ENCODE data around the gene ZBTB1. TPM values are rescaled to one million over a fixed set of nuclear protein-coding genes. Genes with fewer than 3 reads are reported as not detected.
A peak's percentile ranks its signal among the peaks of the same experiment; 100 is the strongest.
"Not testable (repeated sequence)": the region's sequence is repeated elsewhere in the genome, so short reads cannot be mapped to it uniquely, and the experiment has no call there.

Gene ZBTB1
- polyA plus RNA-seq, 4 donors, result 6.2 to 44.2 (median 10.8) TPM

GRCh38 chr14:64509036-64509435 is 4.5 kb downstream of the ZBTB1 start:
- no peaks in the 10 kb centered on the region for H3K36me3 ChIP-seq (ENCODE audit: control insufficient read depth in 3 of 3, insufficient read depth in 2 of 3, low read depth in 1 of 3, low read length in 3 of 3)
- 84 to 89% (median 87%) methylated on average over 8 of the region's 8 CpGs for WGBS, 3 donors
- no peaks in the 10 kb centered on the region for H3K27me3 ChIP-seq (ENCODE audit: control insufficient read depth in 3 of 3, insufficient read depth in 3 of 3, low read length in 3 of 3)
- H3K4me1 ChIP-seq (ENCODE audit: control insufficient read depth in 3 of 3, insufficient read depth in 2 of 3, low read depth in 1 of 3, low read length in 2 of 3), result peaks cover 0 to 29% (median 8%) of the 10 kb centered on the region in 3 donors
- DNase-seq (no peak), FAIRE-seq (no peak)
- H3K27ac ChIP-seq (ENCODE audit: low read depth in 1 of 3, low read length in 2 of 3), result no peak overlapping the region
- H3K9me3 ChIP-seq (ENCODE audit: control insufficient read depth in 2 of 2, insufficient read depth in 1 of 2, low read depth in 1 of 2, low read length in 1 of 2), result no peaks in the 10 kb centered on the region
- no peak overlapping the region for H3K4me3 ChIP-seq (ENCODE audit: low read depth in 1 of 3, low read length in 3 of 3)

DNA sequence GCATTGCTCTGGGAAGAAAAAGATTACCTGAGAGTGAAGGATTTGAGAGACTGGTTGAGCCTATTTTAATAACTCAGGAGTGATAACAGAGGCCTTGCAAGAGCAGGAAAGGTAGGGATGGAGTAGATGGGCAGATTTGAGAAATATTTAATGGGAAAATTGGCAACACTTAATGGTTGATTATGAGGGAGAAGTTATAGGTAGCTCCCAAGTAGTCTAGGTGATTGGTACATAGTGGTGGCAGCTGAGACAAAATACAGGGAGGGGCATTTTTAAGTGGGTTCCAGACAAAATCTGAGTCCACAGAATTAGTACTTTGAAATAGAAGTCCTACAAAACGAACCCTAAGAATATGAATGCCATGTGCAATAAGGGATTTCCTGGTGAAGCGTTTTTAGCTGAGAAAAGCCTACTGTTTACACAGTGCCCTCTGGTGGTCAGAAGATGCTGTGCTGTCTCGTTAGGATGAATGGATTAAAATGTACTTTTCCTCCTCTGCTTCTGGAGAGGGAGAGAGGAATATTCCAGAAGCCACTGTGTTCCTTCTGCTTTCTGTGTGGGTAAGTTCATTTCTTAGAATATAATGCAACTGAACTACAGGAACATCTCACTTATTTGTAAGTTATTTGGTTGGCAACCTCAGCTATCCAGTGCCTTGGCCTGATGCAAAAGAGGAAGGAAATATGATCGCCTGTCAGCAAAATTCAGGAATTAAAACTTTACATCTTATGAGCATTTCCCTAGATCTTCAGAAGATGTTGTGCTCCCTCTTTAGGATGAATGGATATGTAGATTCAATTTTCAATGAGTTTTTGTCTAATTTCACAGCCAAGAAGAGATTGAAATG is 6.5 kb downstream of the ZBTB1 start:
- H3K36me3 ChIP-seq (ENCODE audit: control insufficient read depth in 3 of 3, insufficient read depth in 2 of 3, low read depth in 1 of 3, low read length in 3 of 3), result no peaks in the 10 kb centered on the region
- H3K4me1 ChIP-seq (ENCODE audit: control insufficient read depth in 3 of 3, insufficient read depth in 2 of 3, low read depth in 1 of 3, low read length in 2 of 3), result peaks cover 0 to 26% (median 4%) of the 10 kb centered on the region in 3 donors
- H3K9me3 ChIP-seq (ENCODE audit: control insufficient read depth in 2 of 2, insufficient read depth in 1 of 2, low read depth in 1 of 2, low read length in 1 of 2), result no peaks in the 10 kb centered on the region
- H3K4me3 ChIP-seq (ENCODE audit: low read depth in 1 of 3, low read length in 3 of 3), result no peak overlapping the region
- WGBS, 3 donors, result 18 to 23% (median 21%) methylated on average over 4 of the region's 4 CpGs
- DNase-seq (peak; percentile 78 to 85), FAIRE-seq (no peak)
- H3K27ac ChIP-seq (ENCODE audit: low read depth in 1 of 3, low read length in 2 of 3), result peak overlapping the region in 1 of 3 donors; percentile 38
- no peaks in the 10 kb centered on the region for H3K27me3 ChIP-seq (ENCODE audit: control insufficient read depth in 3 of 3, insufficient read depth in 3 of 3, low read length in 3 of 3)

GRCh38 chr14:64513271-64513670 is 8.7 kb downstream of the ZBTB1 start:
- FAIRE-seq, result no peak
- no peak for DNase-seq
- Histone ChIP-seq H3K36me3 (ENCODE audit: control insufficient read depth in 3 of 3, insufficient read depth in 2 of 3, low read depth in 1 of 3, low read length in 3 of 3) (no peaks in the 10 kb centered on the region), H3K27me3 (ENCODE audit: control insufficient read depth in 3 of 3, insufficient read depth in 3 of 3, low read length in 3 of 3) (no peaks in the 10 kb centered on the region), H3K4me3 (ENCODE audit: low read depth in 1 of 3, low read length in 3 of 3) (no peak overlapping the region), H3K4me1 (ENCODE audit: control insufficient read depth in 3 of 3, insufficient read depth in 2 of 3, low read depth in 1 of 3, low read length in 2 of 3) (peaks cover 0 to 15% (median 4%) of the 10 kb centered on the region in 3 donors), H3K27ac (ENCODE audit: low read depth in 1 of 3, low read length in 2 of 3) (no peak overlapping the region), H3K9me3 (ENCODE audit: control insufficient read depth in 2 of 2, insufficient read depth in 1 of 2, low read depth in 1 of 2, low read length in 1 of 2) (no peaks in the 10 kb centered on the region)
- 86 to 95% (median 91%) methylated on average over 2 of the region's 2 CpGs for WGBS, 3 donors

GRCh38 chr14:64515053-64515452 is 10.5 kb downstream of the ZBTB1 start:
- H3K27ac ChIP-seq (ENCODE audit: low read depth in 1 of 3, low read length in 2 of 3), result no peak overlapping the region
- peaks cover 0 to 9% (median 4%) of the 10 kb centered on the region in 3 donors for H3K4me1 ChIP-seq (ENCODE audit: control insufficient read depth in 3 of 3, insufficient read depth in 2 of 3, low read depth in 1 of 3, low read length in 2 of 3)
- DNase-seq, result no peak
- FAIRE-seq, result no peak
- no peaks in the 10 kb centered on the region for H3K27me3 ChIP-seq (ENCODE audit: control insufficient read depth in 3 of 3, insufficient read depth in 3 of 3, low read length in 3 of 3)
- H3K9me3 ChIP-seq (ENCODE audit: control insufficient read depth in 2 of 2, insufficient read depth in 1 of 2, low read depth in 1 of 2, low read length in 1 of 2), result no peaks in the 10 kb centered on the region
- 11 to 36% (median 19%) methylated on average over 1 of the region's 1 CpG for WGBS, 3 donors
- H3K36me3 ChIP-seq (ENCODE audit: control insufficient read depth in 3 of 3, insufficient read depth in 2 of 3, low read depth in 1 of 3, low read length in 3 of 3), result no peaks in the 10 kb centered on the region
- H3K4me3 ChIP-seq (ENCODE audit: low read depth in 1 of 3, low read length in 3 of 3), result no peak overlapping the region

DNA sequence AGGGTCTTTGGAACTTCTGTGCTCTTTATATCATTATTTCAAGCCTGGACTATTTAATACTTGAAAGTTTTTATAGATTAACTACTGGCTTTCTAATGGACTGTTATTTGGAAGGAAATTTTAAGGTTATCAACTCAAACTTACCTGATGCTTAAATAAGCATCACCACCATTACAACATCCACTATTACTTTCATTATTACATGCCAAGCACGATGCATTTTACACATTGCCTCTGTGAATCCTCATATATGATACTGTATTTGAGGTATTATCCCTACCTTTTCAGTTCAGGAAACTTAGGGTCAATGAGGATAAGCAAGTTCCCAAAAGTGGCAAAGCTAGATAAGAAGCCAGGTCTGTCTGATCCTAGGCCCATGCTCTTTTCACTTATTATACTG is 12.4 kb downstream of the ZBTB1 start:
- H3K4me1 ChIP-seq (ENCODE audit: control insufficient read depth in 3 of 3, insufficient read depth in 2 of 3, low read depth in 1 of 3, low read length in 2 of 3), result peaks cover 0 to 2% (median 0%) of the 10 kb centered on the region in 3 donors
- DNase-seq (no peak), FAIRE-seq (no peak)
- no peaks in the 10 kb centered on the region for H3K27me3 ChIP-seq (ENCODE audit: control insufficient read depth in 3 of 3, insufficient read depth in 3 of 3, low read length in 3 of 3)
- WGBS, 3 donors, result 40 to 73% (median 71%) methylated on average over 1 of the region's 1 CpG
- no peak overlapping the region for H3K27ac ChIP-seq (ENCODE audit: low read depth in 1 of 3, low read length in 2 of 3)
- H3K9me3 ChIP-seq (ENCODE audit: control insufficient read depth in 2 of 2, insufficient read depth in 1 of 2, low read depth in 1 of 2, low read length in 1 of 2), result no peaks in the 10 kb centered on the region
- H3K36me3 ChIP-seq (ENCODE audit: control insufficient read depth in 3 of 3, insufficient read depth in 2 of 3, low read depth in 1 of 3, low read length in 3 of 3), result peaks cover 0 to 7% (median 0%) of the 10 kb centered on the region in 3 donors
- H3K4me3 ChIP-seq (ENCODE audit: low read depth in 1 of 3, low read length in 3 of 3), result no peak overlapping the region

GRCh38 chr14:64517667-64518066 is 13.1 kb downstream of the ZBTB1 start:
- not testable (repeated sequence) for H3K27ac ChIP-seq (ENCODE audit: low read depth in 1 of 3, low read length in 2 of 3)

DNA sequence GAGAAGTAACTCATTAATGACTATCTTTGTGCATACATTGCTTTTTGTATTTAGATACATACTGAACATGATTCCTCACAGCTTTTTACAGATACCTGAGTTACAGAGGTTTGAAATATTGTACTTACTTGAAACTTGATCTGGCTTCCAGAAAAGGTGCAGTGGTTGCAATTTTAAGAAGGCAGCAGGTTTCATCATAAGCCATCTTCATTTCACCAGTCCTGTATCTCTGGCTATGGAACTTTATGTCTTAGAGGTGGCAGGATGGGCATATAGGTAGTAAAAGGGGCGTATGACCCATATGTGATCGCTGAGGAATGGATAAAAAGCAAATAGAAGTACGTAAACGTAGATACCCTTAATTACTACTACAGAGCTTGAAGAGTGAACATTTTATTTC is 13.7 kb downstream of the ZBTB1 start:
- no peak for FAIRE-seq
- Histone ChIP-seq H3K4me1 (ENCODE audit: control insufficient read depth in 3 of 3, insufficient read depth in 2 of 3, low read depth in 1 of 3, low read length in 2 of 3) (peaks cover 0 to 2% (median 0%) of the 10 kb centered on the region in 3 donors), H3K36me3 (ENCODE audit: control insufficient read depth in 3 of 3, insufficient read depth in 2 of 3, low read depth in 1 of 3, low read length in 3 of 3) (peaks cover 3 to 9% (median 7%) of the 10 kb centered on the region in 3 donors), H3K27ac (ENCODE audit: low read depth in 1 of 3, low read length in 2 of 3) (no peak overlapping the region), H3K4me3 (ENCODE audit: low read depth in 1 of 3, low read length in 3 of 3) (no peak overlapping the region), H3K27me3 (ENCODE audit: control insufficient read depth in 3 of 3, insufficient read depth in 3 of 3, low read length in 3 of 3) (no peaks in the 10 kb centered on the region), H3K9me3 (ENCODE audit: control insufficient read depth in 2 of 2, insufficient read depth in 1 of 2, low read depth in 1 of 2, low read length in 1 of 2) (no peaks in the 10 kb centered on the region)
- no peak for DNase-seq
- 47 to 84% (median 59%) methylated on average over 4 of the region's 4 CpGs for WGBS, 3 donors

More at GRCh38 chr14:64517667-64518066, 13.1 kb downstream of the ZBTB1 start:
- not testable (repeated sequence) for H3K27me3 ChIP-seq (ENCODE audit: control insufficient read depth in 3 of 3, insufficient read depth in 3 of 3, low read length in 3 of 3); H3K4me1 ChIP-seq (ENCODE audit: control insufficient read depth in 3 of 3, insufficient read depth in 2 of 3, low read depth in 1 of 3, low read length in 2 of 3); H3K36me3 ChIP-seq (ENCODE audit: control insufficient read depth in 3 of 3, insufficient read depth in 2 of 3, low read depth in 1 of 3, low read length in 3 of 3); H3K9me3 ChIP-seq (ENCODE audit: control insufficient read depth in 2 of 2, insufficient read depth in 1 of 2, low read depth in 1 of 2, low read length in 1 of 2); DNase-seq; H3K4me3 ChIP-seq (ENCODE audit: low read depth in 1 of 3, low read length in 3 of 3); FAIRE-seq
- 72 to 93% (median 88%) methylated on average over 6 of the region's 6 CpGs for WGBS, 3 donors

- Histone ChIP-seq H3K27ac (ENCODE audit: low read depth in 1 of 3, low read length in 2 of 3) (no peak overlapping the region), H3K4me1 (ENCODE audit: control insufficient read depth in 3 of 3, insufficient read depth in 2 of 3, low read depth in 1 of 3, low read length in 2 of 3) (peaks cover 0 to 2% (median 0%) of the 10 kb centered on the region in 3 donors), H3K4me3 (ENCODE audit: low read depth in 1 of 3, low read length in 3 of 3) (no peak overlapping the region), H3K27me3 (ENCODE audit: control insufficient read depth in 3 of 3, insufficient read depth in 3 of 3, low read length in 3 of 3) (no peaks in the 10 kb centered on the region), H3K36me3 (ENCODE audit: control insufficient read depth in 3 of 3, insufficient read depth in 2 of 3, low read depth in 1 of 3, low read length in 3 of 3) (peaks cover 3 to 10% (median 9%) of the 10 kb centered on the region in 3 donors), H3K9me3 (ENCODE audit: control insufficient read depth in 2 of 2, insufficient read depth in 1 of 2, low read depth in 1 of 2, low read length in 1 of 2) (no peaks in the 10 kb centered on the region)
- 92 to 95% (median 94%) methylated on average over 4 of the region's 4 CpGs for WGBS, 3 donors
- FAIRE-seq, result no peak
- DNase-seq, result no peak
Measured at GRCh38 chr14:64520699-64521098, 16.1 kb downstream of the ZBTB1 start.
